GM19372 (cell line): ENCODE measurements around the gene TAL2.

ENCODE experiments used
- ATAC-seq: cut with Tn5 transposase; IDR thresholded peaks from one replicate; pipeline ENCODE4 v1.9.1; 2021; ENCODE audit warnings: mild to moderate bottlenecking, low read depth, moderate library complexity; ENCODE audit not compliant: unreplicated experiment

TAL2 gene

GRCh38 chr9:105662184-105663104 lies at the start of gene TAL2:
Gene TAL2 (plus strand): TSS chr9:105662457. CDS start chr9:105662497, 40 bp downstream.
- ATAC-seq: peak; percentile 79

- ATAC-seq: no peak
These were observed 41.3 kb upstream of the TAL2 start for GRCh38 chr9:105621001-105621400.

- no peak for ATAC-seq
These were observed 37.2 kb upstream of the TAL2 start for GRCh38 chr9:105625088-105625487.

- no peak for ATAC-seq
These were observed 29.4 kb upstream of the TAL2 start for GRCh38 chr9:105632807-105633206.

- no peak for ATAC-seq
These were observed 28.8 kb upstream of the TAL2 start for GRCh38 chr9:105633411-105633810.

GRCh38 chr9:105636331-105636730 lies 25.9 kb upstream of the TAL2 start:
- ATAC-seq: no peak

GRCh38 chr9:105637787-105638395 lies 24.4 kb upstream of the TAL2 start:
- ATAC-seq: no peak

- no peak for ATAC-seq
These were observed 22.3 kb upstream of the TAL2 start for GRCh38 chr9:105639936-105640335.

GRCh38 chr9:105643795-105644194 lies 18.5 kb upstream of the TAL2 start:
- ATAC-seq: no peak

GRCh38 chr9:105646879-105647594 lies 15.2 kb upstream of the TAL2 start:
- ATAC-seq: no peak

- no peak for ATAC-seq
These were observed 14.5 kb upstream of the TAL2 start for GRCh38 chr9:105647595-105648349.

- ATAC-seq: no peak
These were observed 10.5 kb upstream of the TAL2 start for GRCh38 chr9:105651806-105652205.

GRCh38 chr9:105656131-105656921 lies 5.9 kb upstream of the TAL2 start:
- peak; percentile 53 for ATAC-seq

GRCh38 chr9:105658351-105658750 lies 3.9 kb upstream of the TAL2 start:
- ATAC-seq: no peak

- no peak for ATAC-seq
These were observed 1.2 kb upstream of the TAL2 start for GRCh38 chr9:105661011-105661410.

- no peak for ATAC-seq
These were observed 1.7 kb downstream of the TAL2 start for GRCh38 chr9:105663914-105664313.

GRCh38 chr9:105667867-105668266 lies 5.6 kb downstream of the TAL2 start:
- no peak for ATAC-seq

GRCh38 chr9:105670315-105670714 lies 8.1 kb downstream of the TAL2 start:
- ATAC-seq: no peak

- ATAC-seq: no peak
These were observed 8.5 kb downstream of the TAL2 start for GRCh38 chr9:105670775-105671174.
